ENCODE data around the gene MPL.

The MPL gene

DNA sequence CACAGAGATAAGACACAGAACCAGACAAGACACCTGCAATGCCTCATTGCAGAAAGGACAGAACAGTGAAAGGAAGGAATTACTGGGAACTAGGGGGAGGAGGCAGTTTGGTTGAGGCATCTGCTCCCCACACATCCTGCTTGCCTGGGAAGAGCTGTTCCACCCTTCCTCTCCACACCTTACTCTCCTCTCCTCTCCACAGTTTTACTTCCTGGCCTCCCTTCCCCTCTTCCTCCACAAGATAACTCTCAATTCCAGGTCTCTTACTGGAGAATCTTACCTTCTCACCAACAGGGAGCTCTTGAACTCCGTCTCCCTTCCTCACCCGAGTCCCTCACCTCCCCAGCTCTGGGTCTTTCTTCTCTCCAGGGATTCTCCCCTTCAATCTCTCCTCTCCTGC, 28.1 kb downstream of the MPL start (continued):
- TF ChIP-seq ZNF768 (tag by site-specific recombination; IDR thresholded peaks at IDR 0.05) (no peak), ZNF10 (tag by site-specific recombination; IDR thresholded peaks at IDR 0.05) (no peak), ZBTB26 (tag by site-specific recombination; optimal IDR thresholded peaks at IDR 0.05) (no peak), ZFP37 (tag by site-specific recombination; IDR thresholded peaks at IDR 0.05) (no peak), ZNF76 (tag by site-specific recombination; IDR thresholded peaks at IDR 0.05; ENCODE audit: borderline replicate concordance, low read depth) (no peak)

DNA sequence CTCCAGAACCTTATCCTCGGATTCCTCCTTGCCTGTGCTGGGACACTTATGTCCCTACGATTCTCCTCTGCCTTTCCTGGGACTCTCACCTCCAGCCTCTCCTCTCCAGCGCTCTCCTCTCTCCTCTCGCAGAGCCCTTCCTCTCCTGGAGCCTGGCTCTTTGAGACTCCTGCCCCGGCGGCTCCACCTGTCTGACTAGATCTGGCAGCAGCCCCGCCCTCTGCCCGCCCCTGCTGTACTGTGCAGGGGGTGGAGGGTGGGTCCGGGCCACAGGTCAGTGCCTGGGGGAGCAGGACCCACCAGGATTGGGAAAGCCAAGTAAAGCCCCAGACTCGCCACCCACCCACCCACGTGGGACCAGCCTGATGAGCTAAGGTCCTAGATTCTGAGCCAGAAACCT, 28.6 kb downstream of the MPL start:
- ChIA-PET POLR2A (interaction anchor here (0.6 to 2.7 kb wide), 3 partner anchors 23 to 341 kb away, joined by 3 to 20 read pairs (median 4); partner anchors contain the start of genes MED8, ST3GAL3 and SZT2), CTCF (no interaction called here)
- Histone ChIP-seq H3K4me1 (ENCODE audit: control insufficient read depth, insufficient read depth, low read length) (peaks cover 8% of the 10 kb centered on the region; the same call in 1 of the 2 replicates), H3K27ac (ENCODE audit: extremely low read depth, low read depth, low read length) (no peak overlapping the region), H3K36me3 (ENCODE audit: control insufficient read depth in 2 of 2, insufficient read depth in 1 of 2, low read length in 2 of 2) (peaks cover 16 to 48% of the 10 kb centered on the region in 2 experiments), H3K4me3 (ENCODE audit: low read depth, low read length) (no peak overlapping the region), H3K9me3 (ENCODE audit: control insufficient read depth, insufficient read depth, low read depth, low read length) (no peaks in the 10 kb centered on the region)
- TF ChIP-seq KLF1 (tag by site-specific recombination; IDR thresholded peaks at IDR 0.05) (peak; percentile 93), ZNF274 (IDR thresholded peaks at IDR 0.05; ENCODE audit: low read length) (no peak), ZNF274 (tag by site-specific recombination; IDR thresholded peaks at IDR 0.05; ENCODE audit: borderline replicate concordance) (no peak), GLIS2 (tag by site-specific recombination; IDR thresholded peaks at IDR 0.05) (peak; percentile 32; the same call in 1 of the 2 replicates), ZNF211 (tag by site-specific recombination; IDR thresholded peaks at IDR 0.05; ENCODE audit: low read depth) (no peak), ZBTB48 (tag by site-specific recombination; IDR thresholded peaks at IDR 0.05) (no peak), ZFHX2 (tag by site-specific recombination; conservative IDR thresholded peaks at IDR 0.05) (peak; percentile 57), ZNF433 (tag by site-specific recombination; IDR thresholded peaks at IDR 0.05; ENCODE audit: low read depth) (no peak), EGR2 (tag by site-specific recombination; IDR thresholded peaks at IDR 0.05; ENCODE audit: low read depth) (peak; percentile 62; the same call in 1 of the 2 replicates), PATZ1 (tag by site-specific recombination; IDR thresholded peaks at IDR 0.05) (0 out of 2 replicates have a peak, but pooled peaks have one; percentile 6), SP2 (tag by site-specific recombination; IDR thresholded peaks at IDR 0.05) (peak; percentile 41), GLIS1 (tag by site-specific recombination; IDR thresholded peaks at IDR 0.05) (peak; percentile 62)

DNA sequence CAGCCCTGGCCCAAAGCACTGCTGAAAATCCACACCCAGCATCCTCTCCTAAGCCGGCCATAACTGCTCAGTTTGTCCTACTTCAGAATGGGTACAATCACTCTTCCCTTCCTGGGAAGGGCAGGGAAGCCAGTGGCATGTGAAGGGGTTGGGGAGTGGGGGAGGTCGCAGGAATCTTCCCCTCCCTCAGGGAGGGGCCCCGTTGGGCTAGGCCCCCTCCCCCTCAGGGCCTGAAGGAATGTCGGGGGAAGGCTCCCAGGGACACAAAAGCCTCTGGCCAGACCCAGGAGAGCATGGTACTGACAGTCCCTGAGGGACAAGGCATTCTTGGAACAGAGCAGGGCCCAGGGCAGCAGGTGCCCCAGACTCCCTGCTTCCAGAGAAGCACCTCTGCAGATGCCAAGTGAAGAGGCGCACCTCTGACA, 29.0 kb downstream of the MPL start:
- TF ChIP-seq PATZ1 (tag by site-specific recombination; IDR thresholded peaks at IDR 0.05), result peak; percentile 15; the same call in 1 of the 2 replicates
- 0 out of 2 replicates have a peak, but pooled peaks have one; percentile 10 for TF ChIP-seq SP3 (tag by site-specific recombination; IDR thresholded peaks at IDR 0.05)
- TF ChIP-seq, protein P1, sequence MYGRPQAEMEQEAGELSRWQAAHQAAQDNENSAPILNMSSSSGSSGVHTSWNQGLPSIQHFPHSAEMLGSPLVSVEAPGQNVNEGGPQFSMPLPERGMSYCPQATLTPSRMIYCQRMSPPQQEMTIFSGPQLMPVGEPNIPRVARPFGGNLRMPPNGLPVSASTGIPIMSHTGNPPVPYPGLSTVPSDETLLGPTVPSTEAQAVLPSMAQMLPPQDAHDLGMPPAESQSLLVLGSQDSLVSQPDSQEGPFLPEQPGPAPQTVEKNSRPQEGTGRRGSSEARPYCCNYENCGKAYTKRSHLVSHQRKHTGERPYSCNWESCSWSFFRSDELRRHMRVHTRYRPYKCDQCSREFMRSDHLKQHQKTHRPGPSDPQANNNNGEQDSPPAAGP (tag by site-specific recombination; IDR thresholded peaks at IDR 0.05), result peak; percentile 80
- TF ChIP-seq ZNF645 (tag by site-specific recombination; IDR thresholded peaks at IDR 0.05), result no peak
- H3K4me1 ChIP-seq (ENCODE audit: control insufficient read depth, insufficient read depth, low read length), result peaks cover 8% of the 10 kb centered on the region; the same call in 1 of the 2 replicates
- CTCF ChIA-PET, result no interaction called here
- H3K36me3 ChIP-seq (ENCODE audit: control insufficient read depth in 2 of 2, insufficient read depth in 1 of 2, low read length in 2 of 2), result peaks cover 12 to 43% of the 10 kb centered on the region in 2 experiments
- H3K27ac ChIP-seq (ENCODE audit: extremely low read depth, low read depth, low read length), result no peak overlapping the region
- peak overlapping the region; percentile 51 for H3K4me3 ChIP-seq (ENCODE audit: low read depth, low read length)
- H3K9me3 ChIP-seq (ENCODE audit: control insufficient read depth, insufficient read depth, low read depth, low read length), result no peaks in the 10 kb centered on the region
- POLR2A ChIA-PET, result interaction anchor here (0.6 to 2.7 kb wide), 4 partner anchors 8 to 341 kb away, joined by 3 to 34 read pairs (median 12); partner anchors contain the start of genes CDC20, MED8, ST3GAL3 and SZT2

All from HEK293 (cell line).